ENCODE data around the gene CPAMD8. TPM values are rescaled to one million over a fixed set of nuclear protein-coding genes. Genes with fewer than 3 reads are reported as not detected.

The CPAMD8 gene
- total and polyA plus RNA-seq, 9 of the 15 experiments (the other 6 are each of a cell fraction or from before 2014, with no cell fraction given), result 0.20 to 2.1 (median 1.3) TPM

DNA sequence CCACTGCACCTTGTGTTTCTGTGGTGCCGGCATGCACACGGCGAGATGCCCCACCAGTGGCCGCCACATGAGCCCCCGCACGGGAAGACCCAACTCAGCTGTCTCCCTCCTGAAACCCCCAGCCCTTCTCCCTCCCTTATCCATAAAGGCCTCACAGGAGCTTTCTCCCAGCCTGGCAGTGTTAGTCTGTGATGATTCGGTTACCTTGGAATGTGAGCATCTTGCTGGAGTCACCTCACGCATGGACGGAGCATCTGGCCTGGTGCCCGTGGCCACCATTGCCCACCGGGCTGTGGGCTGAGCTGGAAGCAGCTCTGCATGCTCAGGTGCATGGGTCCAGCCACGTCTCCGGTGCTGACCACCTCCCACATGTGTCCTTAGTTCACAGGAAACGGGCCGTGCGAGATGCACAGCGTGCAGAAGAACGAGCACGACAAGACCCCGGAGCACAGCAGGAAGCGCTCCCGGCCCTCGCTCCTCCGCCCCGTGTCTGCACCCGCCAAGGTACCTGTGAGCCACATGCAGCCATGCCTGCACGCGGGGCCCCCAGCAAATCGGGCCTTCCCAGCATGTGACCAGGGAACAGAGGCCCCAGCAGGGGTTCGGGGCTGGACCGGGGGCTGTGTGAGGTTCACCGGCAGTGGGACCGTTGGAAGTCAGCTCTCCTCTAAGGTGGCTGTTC lies 175.4 kb downstream of the CPAMD8 start (continued):
- TF ChIP-seq, protein P1, sequence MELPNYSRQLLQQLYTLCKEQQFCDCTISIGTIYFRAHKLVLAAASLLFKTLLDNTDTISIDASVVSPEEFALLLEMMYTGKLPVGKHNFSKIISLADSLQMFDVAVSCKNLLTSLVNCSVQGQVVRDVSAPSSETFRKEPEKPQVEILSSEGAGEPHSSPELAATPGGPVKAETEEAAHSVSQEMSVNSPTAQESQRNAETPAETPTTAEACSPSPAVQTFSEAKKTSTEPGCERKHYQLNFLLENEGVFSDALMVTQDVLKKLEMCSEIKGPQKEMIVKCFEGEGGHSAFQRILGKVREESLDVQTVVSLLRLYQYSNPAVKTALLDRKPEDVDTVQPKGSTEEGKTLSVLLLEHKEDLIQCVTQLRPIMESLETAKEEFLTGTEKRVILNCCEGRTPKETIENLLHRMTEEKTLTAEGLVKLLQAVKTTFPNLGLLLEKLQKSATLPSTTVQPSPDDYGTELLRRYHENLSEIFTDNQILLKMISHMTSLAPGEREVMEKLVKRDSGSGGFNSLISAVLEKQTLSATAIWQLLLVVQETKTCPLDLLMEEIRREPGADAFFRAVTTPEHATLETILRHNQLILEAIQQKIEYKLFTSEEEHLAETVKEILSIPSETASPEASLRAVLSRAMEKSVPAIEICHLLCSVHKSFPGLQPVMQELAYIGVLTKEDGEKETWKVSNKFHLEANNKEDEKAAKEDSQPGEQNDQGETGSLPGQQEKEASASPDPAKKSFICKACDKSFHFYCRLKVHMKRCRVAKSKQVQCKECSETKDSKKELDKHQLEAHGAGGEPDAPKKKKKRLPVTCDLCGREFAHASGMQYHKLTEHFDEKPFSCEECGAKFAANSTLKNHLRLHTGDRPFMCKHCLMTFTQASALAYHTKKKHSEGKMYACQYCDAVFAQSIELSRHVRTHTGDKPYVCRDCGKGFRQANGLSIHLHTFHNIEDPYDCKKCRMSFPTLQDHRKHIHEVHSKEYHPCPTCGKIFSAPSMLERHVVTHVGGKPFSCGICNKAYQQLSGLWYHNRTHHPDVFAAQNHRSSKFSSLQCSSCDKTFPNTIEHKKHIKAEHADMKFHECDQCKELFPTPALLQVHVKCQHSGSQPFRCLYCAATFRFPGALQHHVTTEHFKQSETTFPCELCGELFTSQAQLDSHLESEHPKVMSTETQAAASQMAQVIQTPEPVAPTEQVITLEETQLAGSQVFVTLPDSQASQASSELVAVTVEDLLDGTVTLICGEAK (IDR thresholded peaks at IDR 0.05), result no peak
- TF ChIP-seq, protein P1 (CRISPR knock-in tag; IDR thresholded peaks at IDR 0.05), result no peak
- TF ChIP-seq, protein P2, sequence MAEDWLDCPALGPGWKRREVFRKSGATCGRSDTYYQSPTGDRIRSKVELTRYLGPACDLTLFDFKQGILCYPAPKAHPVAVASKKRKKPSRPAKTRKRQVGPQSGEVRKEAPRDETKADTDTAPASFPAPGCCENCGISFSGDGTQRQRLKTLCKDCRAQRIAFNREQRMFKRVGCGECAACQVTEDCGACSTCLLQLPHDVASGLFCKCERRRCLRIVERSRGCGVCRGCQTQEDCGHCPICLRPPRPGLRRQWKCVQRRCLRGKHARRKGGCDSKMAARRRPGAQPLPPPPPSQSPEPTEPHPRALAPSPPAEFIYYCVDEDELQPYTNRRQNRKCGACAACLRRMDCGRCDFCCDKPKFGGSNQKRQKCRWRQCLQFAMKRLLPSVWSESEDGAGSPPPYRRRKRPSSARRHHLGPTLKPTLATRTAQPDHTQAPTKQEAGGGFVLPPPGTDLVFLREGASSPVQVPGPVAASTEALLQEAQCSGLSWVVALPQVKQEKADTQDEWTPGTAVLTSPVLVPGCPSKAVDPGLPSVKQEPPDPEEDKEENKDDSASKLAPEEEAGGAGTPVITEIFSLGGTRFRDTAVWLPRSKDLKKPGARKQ (CRISPR knock-in tag; IDR thresholded peaks at IDR 0.05), result no peak
